ENCODE results near the gene LGR6. TPM values are rescaled to one million over a fixed set of nuclear protein-coding genes. Genes with fewer than 3 reads are reported as not detected.
A peak's percentile ranks its signal among the peaks of the same experiment; 100 is the strongest.

Gene LGR6
- total and polyA plus RNA-seq, 2 experiments from 2014 or later, result 0.66 to 0.89 TPM

DNA sequence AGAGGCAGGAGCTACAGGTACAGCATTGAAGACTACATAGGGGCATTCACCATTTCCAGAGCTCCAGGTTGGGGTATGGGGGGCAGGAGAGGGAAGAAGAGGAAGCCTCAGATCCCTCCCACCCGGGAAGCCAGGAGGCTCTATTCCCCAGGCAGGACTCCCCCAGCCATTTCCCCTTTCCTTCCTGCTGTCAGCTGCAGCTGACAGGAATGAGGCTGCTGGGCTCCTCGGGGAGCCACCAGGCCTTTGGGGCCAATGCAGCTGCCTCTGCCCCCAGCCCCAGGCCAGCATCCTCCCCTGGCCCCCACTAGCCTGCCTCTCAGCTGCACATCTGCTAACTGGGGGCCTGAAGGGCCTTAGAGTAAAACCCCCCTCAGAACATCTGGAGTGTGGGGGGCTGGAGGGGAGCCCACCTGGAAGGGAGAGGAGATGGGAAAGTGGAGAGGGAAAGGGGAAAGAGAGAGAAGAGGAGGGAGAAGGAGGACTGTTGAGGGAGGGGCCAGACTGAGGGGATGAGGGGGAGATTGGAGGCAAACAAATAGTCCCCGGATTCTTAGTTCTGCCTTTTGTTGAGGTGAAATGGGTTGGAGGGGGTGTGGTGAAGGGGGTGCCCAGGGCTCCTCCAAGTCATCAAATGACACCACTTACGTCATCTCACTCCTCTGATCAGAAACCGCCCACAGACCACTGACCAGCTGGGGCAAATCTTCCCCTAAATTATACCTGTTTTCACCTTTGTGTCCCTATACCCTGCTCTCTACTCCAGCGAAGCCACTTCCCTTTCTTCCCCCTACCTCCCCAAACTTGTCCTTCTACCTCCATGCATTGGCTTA, 58.0 kb downstream of the LGR6 start:
- H3K36me3 Mint-ChIP-seq (ENCODE audit: low read depth), result no peaks in the 10 kb centered on the region
- no peak overlapping the region for H3K4me3 Mint-ChIP-seq

More for the DNA sequence above, 58.0 kb downstream of the LGR6 start:
- Histone ChIP-seq H3K79me2 (replicated peaks; ENCODE audit: insufficient read depth) (no peaks in the 10 kb centered on the region), H3K4me1 (ENCODE audit: insufficient read depth) (peaks cover 8% of the 10 kb centered on the region), H2AFZ (no peak overlapping the region), H3K27me3 (ENCODE audit: insufficient read depth) (no peaks in the 10 kb centered on the region), H4K20me1 (replicated peaks; ENCODE audit: insufficient read depth) (no peaks in the 10 kb centered on the region), H3K9me2 (ENCODE audit: insufficient read depth) (no peaks in the 10 kb centered on the region), H3K36me3 (ENCODE audit: insufficient read depth) (no peaks in the 10 kb centered on the region), H3K4me2 (no peak overlapping the region), H3K27ac (ENCODE audit: low read depth) (no peak overlapping the region), H3F3A (replicated peaks; ENCODE audit: low read depth) (no peaks in the 10 kb centered on the region), H3K4me3 (no peak overlapping the region)
- no peak overlapping the region for H3K27ac Mint-ChIP-seq
- ATAC-seq (peak; percentile 26; the same call in 2 of the 3 replicates), DNase-seq (ENCODE audit: low spot score) (no peak)
- TF ChIP-seq JUNB (IDR thresholded peaks at IDR 0.05; ENCODE audit: unreplicated experiment) (no peak), ZNF331 (CRISPR knock-in tag; IDR thresholded peaks at IDR 0.05; ENCODE audit: low read depth) (no peak), ETS1 (IDR thresholded peaks at IDR 0.05) (no peak), CREB1 (CRISPR knock-in tag; IDR thresholded peaks at IDR 0.05; ENCODE audit: low read depth) (no peak), REST (IDR thresholded peaks at IDR 0.05; ENCODE audit: unreplicated experiment) (no peak), NANOG (IDR thresholded peaks at IDR 0.05; ENCODE audit: borderline replicate concordance) (no peak), ZNF114 (CRISPR knock-in tag; IDR thresholded peaks at IDR 0.05) (no peak), POLR2AphosphoS5 (IDR thresholded peaks at IDR 0.05; ENCODE audit: low read depth) (no peak), EZH2phosphoT487 (IDR thresholded peaks at IDR 0.05; ENCODE audit: unreplicated experiment) (no peak), EZH2 (IDR thresholded peaks at IDR 0.05; ENCODE audit: low read depth, unreplicated experiment) (no peak), STAT1 (IDR thresholded peaks at IDR 0.05; ENCODE audit: unreplicated experiment) (no peak)
- TF ChIP-seq, protein P1, sequence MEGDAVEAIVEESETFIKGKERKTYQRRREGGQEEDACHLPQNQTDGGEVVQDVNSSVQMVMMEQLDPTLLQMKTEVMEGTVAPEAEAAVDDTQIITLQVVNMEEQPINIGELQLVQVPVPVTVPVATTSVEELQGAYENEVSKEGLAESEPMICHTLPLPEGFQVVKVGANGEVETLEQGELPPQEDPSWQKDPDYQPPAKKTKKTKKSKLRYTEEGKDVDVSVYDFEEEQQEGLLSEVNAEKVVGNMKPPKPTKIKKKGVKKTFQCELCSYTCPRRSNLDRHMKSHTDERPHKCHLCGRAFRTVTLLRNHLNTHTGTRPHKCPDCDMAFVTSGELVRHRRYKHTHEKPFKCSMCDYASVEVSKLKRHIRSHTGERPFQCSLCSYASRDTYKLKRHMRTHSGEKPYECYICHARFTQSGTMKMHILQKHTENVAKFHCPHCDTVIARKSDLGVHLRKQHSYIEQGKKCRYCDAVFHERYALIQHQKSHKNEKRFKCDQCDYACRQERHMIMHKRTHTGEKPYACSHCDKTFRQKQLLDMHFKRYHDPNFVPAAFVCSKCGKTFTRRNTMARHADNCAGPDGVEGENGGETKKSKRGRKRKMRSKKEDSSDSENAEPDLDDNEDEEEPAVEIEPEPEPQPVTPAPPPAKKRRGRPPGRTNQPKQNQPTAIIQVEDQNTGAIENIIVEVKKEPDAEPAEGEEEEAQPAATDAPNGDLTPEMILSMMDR (conservative IDR thresholded peaks at IDR 0.05; ENCODE audit: low read depth in 2 of 2), result no peak
- TF ChIP-seq, protein P2, sequence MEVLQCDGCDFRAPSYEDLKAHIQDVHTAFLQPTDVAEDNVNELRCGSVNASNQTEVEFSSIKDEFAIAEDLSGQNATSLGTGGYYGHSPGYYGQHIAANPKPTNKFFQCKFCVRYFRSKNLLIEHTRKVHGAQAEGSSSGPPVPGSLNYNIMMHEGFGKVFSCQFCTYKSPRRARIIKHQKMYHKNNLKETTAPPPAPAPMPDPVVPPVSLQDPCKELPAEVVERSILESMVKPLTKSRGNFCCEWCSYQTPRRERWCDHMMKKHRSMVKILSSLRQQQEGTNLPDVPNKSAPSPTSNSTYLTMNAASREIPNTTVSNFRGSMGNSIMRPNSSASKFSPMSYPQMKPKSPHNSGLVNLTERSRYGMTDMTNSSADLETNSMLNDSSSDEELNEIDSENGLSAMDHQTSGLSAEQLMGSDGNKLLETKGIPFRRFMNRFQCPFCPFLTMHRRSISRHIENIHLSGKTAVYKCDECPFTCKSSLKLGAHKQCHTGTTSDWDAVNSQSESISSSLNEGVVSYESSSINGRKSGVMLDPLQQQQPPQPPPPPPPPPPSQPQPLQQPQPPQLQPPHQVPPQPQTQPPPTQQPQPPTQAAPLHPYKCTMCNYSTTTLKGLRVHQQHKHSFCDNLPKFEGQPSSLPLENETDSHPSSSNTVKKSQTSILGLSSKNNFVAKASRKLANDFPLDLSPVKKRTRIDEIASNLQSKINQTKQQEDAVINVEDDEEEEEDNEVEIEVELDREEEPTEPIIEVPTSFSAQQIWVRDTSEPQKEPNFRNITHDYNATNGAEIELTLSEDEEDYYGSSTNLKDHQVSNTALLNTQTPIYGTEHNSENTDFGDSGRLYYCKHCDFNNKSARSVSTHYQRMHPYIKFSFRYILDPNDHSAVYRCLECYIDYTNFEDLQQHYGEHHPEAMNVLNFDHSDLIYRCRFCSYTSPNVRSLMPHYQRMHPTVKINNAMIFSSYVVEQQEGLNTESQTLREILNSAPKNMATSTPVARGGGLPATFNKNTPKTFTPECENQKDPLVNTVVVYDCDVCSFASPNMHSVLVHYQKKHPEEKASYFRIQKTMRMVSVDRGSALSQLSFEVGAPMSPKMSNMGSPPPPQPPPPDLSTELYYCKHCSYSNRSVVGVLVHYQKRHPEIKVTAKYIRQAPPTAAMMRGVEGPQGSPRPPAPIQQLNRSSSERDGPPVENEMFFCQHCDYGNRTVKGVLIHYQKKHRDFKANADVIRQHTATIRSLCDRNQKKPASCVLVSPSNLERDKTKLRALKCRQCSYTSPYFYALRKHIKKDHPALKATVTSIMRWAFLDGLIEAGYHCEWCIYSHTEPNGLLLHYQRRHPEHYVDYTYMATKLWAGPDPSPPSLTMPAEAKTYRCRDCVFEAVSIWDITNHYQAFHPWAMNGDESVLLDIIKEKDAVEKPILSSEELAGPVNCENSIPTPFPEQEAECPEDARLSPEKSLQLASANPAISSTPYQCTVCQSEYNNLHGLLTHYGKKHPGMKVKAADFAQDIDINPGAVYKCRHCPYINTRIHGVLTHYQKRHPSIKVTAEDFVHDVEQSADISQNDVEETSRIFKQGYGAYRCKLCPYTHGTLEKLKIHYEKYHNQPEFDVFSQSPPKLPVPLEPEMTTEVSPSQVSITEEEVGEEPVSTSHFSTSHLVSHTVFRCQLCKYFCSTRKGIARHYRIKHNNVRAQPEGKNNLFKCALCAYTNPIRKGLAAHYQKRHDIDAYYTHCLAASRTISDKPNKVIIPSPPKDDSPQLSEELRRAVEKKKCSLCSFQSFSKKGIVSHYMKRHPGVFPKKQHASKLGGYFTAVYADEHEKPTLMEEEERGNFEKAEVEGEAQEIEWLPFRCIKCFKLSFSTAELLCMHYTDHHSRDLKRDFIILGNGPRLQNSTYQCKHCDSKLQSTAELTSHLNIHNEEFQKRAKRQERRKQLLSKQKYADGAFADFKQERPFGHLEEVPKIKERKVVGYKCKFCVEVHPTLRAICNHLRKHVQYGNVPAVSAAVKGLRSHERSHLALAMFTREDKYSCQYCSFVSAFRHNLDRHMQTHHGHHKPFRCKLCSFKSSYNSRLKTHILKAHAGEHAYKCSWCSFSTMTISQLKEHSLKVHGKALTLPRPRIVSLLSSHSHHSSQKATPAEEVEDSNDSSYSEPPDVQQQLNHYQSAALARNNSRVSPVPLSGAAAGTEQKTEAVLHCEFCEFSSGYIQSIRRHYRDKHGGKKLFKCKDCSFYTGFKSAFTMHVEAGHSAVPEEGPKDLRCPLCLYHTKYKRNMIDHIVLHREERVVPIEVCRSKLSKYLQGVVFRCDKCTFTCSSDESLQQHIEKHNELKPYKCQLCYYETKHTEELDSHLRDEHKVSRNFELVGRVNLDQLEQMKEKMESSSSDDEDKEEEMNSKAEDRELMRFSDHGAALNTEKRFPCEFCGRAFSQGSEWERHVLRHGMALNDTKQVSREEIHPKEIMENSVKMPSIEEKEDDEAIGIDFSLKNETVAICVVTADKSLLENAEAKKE (CRISPR knock-in tag; IDR thresholded peaks at IDR 0.05), result no peak
- peaks cover 7% of the 10 kb centered on the region for H3K27me3 Mint-ChIP-seq (ENCODE audit: insufficient read depth, low read depth, poor library complexity)
- peaks cover 25% of the 10 kb centered on the region for H3K4me1 Mint-ChIP-seq
- no peaks in the 10 kb centered on the region for H3K9me3 Mint-ChIP-seq

All from GM23338 (cell line).